ENCODE data around the gene CALCOCO1. TPM values are rescaled to one million over a fixed set of nuclear protein-coding genes. Genes with fewer than 3 reads are reported as not detected.

Gene CALCOCO1
- total RNA-seq, 4 donors from 2014 or later, result 121 to 219 (median 152) TPM

DNA sequence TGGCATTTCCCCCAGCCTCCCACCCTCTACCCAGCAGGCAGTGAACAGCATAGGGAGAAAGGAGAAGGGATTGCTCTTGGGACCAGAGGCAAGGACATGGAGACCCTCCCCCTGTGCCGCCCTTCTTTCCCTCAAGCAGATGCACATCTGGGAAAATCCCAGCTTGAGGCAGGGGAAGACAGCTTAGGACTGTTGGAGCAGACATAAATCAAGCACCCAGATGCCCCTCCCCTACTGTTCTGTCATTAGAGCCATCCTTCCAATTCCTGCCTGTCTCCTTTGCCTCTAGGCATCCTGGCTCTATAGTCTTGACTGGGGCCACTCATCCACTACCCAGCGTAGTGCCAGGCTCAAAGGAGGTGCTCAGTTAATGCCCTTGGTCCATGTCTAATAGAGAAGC is 32.0 kb upstream of the CALCOCO1 start:
- H3K4me1 ChIP-seq, result no peaks in the 10 kb centered on the region
- DNase-seq, result no peak
- H3K4me3 ChIP-seq, result no peak overlapping the region
- no peak overlapping the region for H3K27ac ChIP-seq
- intact Hi-C loops (cut with DNase I; ENCODE audit: low total_unique reads), result no loop called here
- TF ChIP-seq CTCF (IDR thresholded peaks at IDR 0.05), result no peak
- no peak for TF ChIP-seq POLR2A (IDR thresholded peaks at IDR 0.05)
- H3K36me3 ChIP-seq, result no peaks in the 10 kb centered on the region
- H3K27me3 ChIP-seq, result peaks cover 0 to 4% of the 10 kb centered on the region in 2 donors
- no peaks in the 10 kb centered on the region for H3K9me3 ChIP-seq

GRCh38 chr12:53758730-53759103 is 31.5 kb upstream of the CALCOCO1 start:
- DNase-seq, result no peak
- no peak overlapping the region for H3K27ac ChIP-seq
- intact Hi-C loops (cut with DNase I; ENCODE audit: low total_unique reads), result no loop called here
- no peaks in the 10 kb centered on the region for H3K9me3 ChIP-seq
- peaks cover 0 to 4% of the 10 kb centered on the region in 2 donors for H3K27me3 ChIP-seq
- no peak overlapping the region for H3K4me3 ChIP-seq
- H3K36me3 ChIP-seq, result no peaks in the 10 kb centered on the region
- no peaks in the 10 kb centered on the region for H3K4me1 ChIP-seq
- TF ChIP-seq POLR2A (IDR thresholded peaks at IDR 0.05) (no peak), CTCF (IDR thresholded peaks at IDR 0.05) (no peak)

DNA sequence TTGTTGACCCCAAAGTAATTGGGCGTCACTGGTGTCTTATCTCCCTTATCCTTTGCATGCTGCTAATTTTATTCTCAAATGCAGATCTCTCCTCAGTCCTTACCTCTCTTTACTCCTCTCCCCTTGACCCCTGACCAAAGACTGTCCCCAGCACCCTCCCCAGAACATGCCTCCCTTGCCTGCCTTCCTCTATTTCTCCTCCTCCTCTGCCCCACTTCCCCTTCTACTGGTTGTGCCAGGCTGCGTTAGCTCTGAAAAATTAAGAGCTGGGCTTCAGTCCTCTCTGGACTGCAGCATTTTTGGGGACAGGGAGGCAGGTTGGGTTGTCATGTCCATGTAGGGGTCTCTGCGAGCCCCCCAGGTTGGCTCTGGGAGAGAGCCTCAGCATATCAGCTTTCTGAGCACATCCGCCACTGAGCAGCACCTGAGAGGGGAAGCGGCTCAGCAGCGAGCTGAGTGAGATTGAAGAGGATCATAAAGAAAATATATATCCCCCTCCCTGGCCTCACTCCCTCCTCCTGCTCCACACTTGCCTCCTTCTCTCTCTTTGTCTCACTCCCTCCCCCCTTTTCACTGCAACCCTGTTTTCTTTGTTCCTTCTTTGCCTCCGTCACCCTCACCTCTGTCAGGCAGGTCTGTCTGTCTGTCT is 31.0 kb upstream of the CALCOCO1 start:
- intact Hi-C loops (cut with DNase I; ENCODE audit: low total_unique reads), result no loop called here
- Histone ChIP-seq H3K4me3 (no peak overlapping the region), H3K4me1 (no peaks in the 10 kb centered on the region), H3K9me3 (no peaks in the 10 kb centered on the region), H3K36me3 (no peaks in the 10 kb centered on the region), H3K27me3 (peaks cover 0 to 4% of the 10 kb centered on the region in 2 donors), H3K27ac (no peak overlapping the region)
- no peak for DNase-seq
- TF ChIP-seq POLR2A (IDR thresholded peaks at IDR 0.05) (no peak), CTCF (IDR thresholded peaks at IDR 0.05) (no peak)

DNA sequence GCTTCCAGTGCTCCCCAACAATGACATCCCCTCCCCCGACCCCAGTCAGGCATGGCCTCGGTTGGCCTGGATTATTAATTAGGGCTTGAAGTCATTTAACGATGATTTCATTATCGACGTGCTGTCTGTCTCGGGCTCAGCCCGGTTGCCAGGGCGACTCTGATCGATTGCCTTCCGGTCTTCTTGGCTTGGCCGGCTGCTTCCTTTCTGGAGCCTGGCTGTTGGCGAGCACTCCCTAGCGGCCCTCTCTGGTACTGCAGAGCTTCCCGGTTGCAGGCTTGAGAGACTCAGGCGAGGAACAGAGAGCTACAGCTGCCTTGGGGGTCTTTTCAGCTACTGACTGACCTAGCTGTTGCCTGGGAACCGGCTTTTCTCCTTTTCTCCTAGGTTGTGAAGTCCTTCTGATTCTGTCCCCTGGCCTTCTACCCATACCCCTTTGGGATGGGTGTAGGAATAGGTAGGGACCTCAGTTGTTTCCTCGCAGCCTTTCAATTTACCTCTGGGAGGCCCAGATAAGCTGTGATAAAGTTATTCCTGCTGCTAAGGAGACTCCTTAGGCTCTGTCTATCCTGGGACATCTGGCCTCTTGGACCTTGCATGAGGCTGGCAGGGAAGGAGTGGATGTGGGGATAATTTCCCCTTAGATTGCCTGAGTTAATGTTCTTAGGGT is 30.0 kb upstream of the CALCOCO1 start:
- peaks cover 0 to 4% of the 10 kb centered on the region in 2 donors for H3K27me3 ChIP-seq
- TF ChIP-seq POLR2A (IDR thresholded peaks at IDR 0.05) (no peak), CTCF (IDR thresholded peaks at IDR 0.05) (peak; percentile 32 to 65 (median 58))
- no peak overlapping the region for H3K27ac ChIP-seq
- H3K4me3 ChIP-seq, result no peak overlapping the region
- H3K9me3 ChIP-seq, result no peaks in the 10 kb centered on the region
- DNase-seq, result peak; percentile 53 to 70
- no peaks in the 10 kb centered on the region for H3K36me3 ChIP-seq
- intact Hi-C loops (cut with DNase I; ENCODE audit: low total_unique reads), result no loop called here
- no peaks in the 10 kb centered on the region for H3K4me1 ChIP-seq

- DNase-seq, result no peak
- Histone ChIP-seq H3K27me3 (peaks cover 0 to 4% of the 10 kb centered on the region in 2 donors), H3K4me3 (no peak overlapping the region), H3K27ac (no peak overlapping the region), H3K4me1 (no peaks in the 10 kb centered on the region), H3K36me3 (no peaks in the 10 kb centered on the region), H3K9me3 (no peaks in the 10 kb centered on the region)
- TF ChIP-seq CTCF (IDR thresholded peaks at IDR 0.05) (no peak), POLR2A (IDR thresholded peaks at IDR 0.05) (no peak)
- intact Hi-C loops (cut with DNase I; ENCODE audit: low total_unique reads), result no loop called here
Measured at GRCh38 chr12:53756300-53757100, 29.2 kb upstream of the CALCOCO1 start.

Data from uterus (tissue), 4 donors.